WERI-Rb-1 (cell line): ENCODE measurements around the gene HCRTR2.

Experiments used
- DNase-seq: peaks from one replicate; pipeline ENCODE4 v3.0.0-alpha.2; 2020
- H3K27ac ChIP-seq: fragments of 250-450 bp; sonication (Bioruptor Pico); 2 replicates; pipeline ENCODE4 v1.5.1; 2020; ENCODE audit warnings: mild to moderate bottlenecking, moderate library complexity
- H3K27me3 ChIP-seq: fragments of 250-450 bp; sonication (Bioruptor Pico); 2 replicates; pipeline ENCODE4 v1.5.1; 2021; ENCODE audit warnings: mild to moderate bottlenecking, low read depth, moderate library complexity; ENCODE audit not compliant: insufficient read depth, severe bottlenecking
- H3K36me3 ChIP-seq: fragments of 250-450 bp; sonication (Bioruptor Pico); 2 replicates; pipeline ENCODE4 v1.5.1; 2020; ENCODE audit warnings: mild to moderate bottlenecking, moderate library complexity
- H3K4me3 ChIP-seq: 2 replicates; pipeline ENCODE4 v1.5.1; 2011; ENCODE audit warnings: low read depth, mild to moderate bottlenecking, control low read depth, low read length
- H3K9me3 ChIP-seq: fragments of 250-450 bp; sonication (Bioruptor Pico); 2 replicates; pipeline ENCODE4 v1.5.1; 2021; ENCODE audit warnings: mild to moderate bottlenecking, moderate library complexity; ENCODE audit not compliant: severe bottlenecking
- TF ChIP-seq, protein P1 (sequence below): IDR thresholded peaks from 2 replicates; pipeline ENCODE4 v1.5.1; 2011; ENCODE audit warnings: low read depth, mild to moderate bottlenecking, control low read depth, inconsistent platforms, low read length

HCRTR2 gene

DNA sequence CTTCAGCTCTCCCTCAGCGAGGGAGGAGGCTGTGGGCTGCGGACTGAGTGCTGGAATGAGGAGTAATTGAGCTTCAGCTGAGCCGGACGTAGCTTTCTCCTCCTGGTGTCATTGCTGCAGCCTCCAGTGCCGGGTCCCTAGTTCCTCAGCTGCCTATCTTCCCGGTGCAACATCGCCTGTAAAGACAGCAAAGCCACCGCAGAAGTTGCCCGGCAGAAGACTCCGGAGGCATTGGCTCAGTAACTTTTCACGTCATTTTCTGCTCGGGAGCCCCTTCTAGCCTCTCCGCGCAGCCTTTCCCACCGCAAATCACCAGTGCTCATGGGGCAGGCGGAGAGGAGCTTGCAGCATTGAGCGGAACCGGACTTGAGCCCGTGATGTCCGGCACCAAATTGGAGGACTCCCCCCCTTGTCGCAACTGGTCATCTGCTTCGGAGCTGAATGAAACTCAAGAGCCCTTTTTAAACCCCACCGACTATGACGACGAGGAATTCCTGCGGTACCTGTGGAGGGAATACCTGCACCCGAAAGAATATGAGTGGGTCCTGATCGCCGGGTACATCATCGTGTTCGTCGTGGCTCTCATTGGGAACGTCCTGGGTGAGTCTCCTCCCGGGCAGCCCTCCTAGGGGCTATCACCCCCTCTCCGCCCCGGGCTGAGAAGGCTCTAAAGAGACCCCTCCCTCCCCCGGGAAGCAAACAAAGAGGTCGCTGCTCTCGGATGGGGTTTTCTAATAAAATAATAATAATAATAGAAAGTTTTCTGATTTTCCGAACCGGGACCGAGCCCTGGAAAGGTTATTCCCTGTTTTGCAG lies at the start of gene HCRTR2:
TSS of gene HCRTR2 (plus strand) at position 305 of the 816 bp plus-strand sequence. CDS start at position 378, 73 bp downstream.
- Histone ChIP-seq H3K27me3 (peaks cover 20% of the 10 kb centered on the region), H3K36me3 (no peaks in the 10 kb centered on the region), H3K27ac (no peak within 1 kb of the TSS), H3K4me3 (no peak within 1 kb of the TSS), H3K9me3 (no peaks in the 10 kb centered on the region)
- no peak for DNase-seq
- TF ChIP-seq, protein P1, sequence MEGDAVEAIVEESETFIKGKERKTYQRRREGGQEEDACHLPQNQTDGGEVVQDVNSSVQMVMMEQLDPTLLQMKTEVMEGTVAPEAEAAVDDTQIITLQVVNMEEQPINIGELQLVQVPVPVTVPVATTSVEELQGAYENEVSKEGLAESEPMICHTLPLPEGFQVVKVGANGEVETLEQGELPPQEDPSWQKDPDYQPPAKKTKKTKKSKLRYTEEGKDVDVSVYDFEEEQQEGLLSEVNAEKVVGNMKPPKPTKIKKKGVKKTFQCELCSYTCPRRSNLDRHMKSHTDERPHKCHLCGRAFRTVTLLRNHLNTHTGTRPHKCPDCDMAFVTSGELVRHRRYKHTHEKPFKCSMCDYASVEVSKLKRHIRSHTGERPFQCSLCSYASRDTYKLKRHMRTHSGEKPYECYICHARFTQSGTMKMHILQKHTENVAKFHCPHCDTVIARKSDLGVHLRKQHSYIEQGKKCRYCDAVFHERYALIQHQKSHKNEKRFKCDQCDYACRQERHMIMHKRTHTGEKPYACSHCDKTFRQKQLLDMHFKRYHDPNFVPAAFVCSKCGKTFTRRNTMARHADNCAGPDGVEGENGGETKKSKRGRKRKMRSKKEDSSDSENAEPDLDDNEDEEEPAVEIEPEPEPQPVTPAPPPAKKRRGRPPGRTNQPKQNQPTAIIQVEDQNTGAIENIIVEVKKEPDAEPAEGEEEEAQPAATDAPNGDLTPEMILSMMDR: no peak

DNA sequence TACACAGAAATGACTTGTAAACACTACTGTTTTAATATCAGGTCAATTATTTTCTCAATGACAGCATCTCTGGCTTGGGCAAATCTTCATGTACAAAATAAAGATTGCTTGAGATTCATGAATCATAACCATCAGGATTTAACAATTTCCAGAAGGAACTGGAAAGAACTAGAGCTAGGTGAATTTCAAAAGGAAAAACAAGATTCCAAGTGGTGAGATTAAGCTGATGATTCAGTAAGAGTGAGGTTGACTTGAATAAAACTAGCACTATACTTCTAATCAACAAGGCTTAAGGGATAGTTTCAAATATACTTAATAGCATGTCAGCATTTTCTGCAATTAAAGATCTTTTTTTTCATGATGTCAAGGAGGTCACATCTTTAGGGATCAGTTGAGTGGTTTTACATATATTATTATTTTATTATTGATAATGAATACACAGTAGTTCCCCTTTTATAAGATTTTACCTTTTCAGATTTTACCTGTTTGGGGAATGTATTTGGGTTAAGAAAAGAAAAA lies 43.5 kb upstream of the HCRTR2 start:
- TF ChIP-seq, protein P1: no peak
- no peak for DNase-seq
- Histone ChIP-seq H3K4me3 (no peak overlapping the region), H3K27ac (no peak overlapping the region), H3K27me3 (peaks cover 22% of the 10 kb centered on the region), H3K9me3 (no peaks in the 10 kb centered on the region), H3K36me3 (no peaks in the 10 kb centered on the region)

DNA sequence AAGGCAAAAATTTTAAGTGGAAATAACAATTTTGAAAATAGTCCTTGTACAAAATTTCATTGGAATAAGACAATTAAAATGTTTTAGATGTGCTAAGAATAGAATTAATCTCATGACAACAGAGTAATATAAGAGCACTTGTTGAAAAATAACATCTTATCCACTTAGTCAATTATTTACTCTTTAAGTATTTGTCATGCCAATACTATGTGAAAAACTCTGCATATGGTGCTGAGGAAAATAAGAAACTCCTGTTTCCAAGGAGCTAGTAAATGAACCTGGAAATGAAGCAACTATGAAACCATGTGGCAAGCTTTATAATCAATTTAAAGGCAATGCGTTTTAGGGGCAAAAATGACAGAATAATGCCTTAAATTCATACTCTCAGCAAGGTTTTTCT lies 42.7 kb upstream of the HCRTR2 start:
- no peak overlapping the region for H3K27ac ChIP-seq
- TF ChIP-seq, protein P1: no peak
- no peaks in the 10 kb centered on the region for H3K9me3 ChIP-seq
- H3K36me3 ChIP-seq: no peaks in the 10 kb centered on the region
- DNase-seq: no peak
- H3K4me3 ChIP-seq: no peak overlapping the region
- H3K27me3 ChIP-seq: peaks cover 19% of the 10 kb centered on the region

DNA sequence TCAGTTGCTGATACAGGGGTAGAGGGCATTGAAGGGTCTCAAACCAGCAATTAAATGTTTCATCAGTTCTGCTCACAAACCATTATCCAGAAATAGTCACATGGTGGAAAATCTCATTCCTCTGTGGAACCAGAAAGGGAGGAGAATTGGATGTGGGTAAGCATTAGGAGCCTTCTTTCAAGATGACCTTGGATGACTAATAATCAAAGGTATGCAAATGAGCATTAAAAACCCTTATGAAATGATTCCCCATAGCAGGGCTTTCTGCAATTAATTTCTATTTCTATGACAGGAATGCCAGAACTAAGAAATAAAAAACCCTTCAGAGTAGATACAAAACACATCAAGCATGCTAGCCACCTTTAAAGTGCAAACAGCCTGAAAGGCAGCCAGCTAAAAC lies 37.4 kb upstream of the HCRTR2 start:
- DNase-seq: no peak

DNA sequence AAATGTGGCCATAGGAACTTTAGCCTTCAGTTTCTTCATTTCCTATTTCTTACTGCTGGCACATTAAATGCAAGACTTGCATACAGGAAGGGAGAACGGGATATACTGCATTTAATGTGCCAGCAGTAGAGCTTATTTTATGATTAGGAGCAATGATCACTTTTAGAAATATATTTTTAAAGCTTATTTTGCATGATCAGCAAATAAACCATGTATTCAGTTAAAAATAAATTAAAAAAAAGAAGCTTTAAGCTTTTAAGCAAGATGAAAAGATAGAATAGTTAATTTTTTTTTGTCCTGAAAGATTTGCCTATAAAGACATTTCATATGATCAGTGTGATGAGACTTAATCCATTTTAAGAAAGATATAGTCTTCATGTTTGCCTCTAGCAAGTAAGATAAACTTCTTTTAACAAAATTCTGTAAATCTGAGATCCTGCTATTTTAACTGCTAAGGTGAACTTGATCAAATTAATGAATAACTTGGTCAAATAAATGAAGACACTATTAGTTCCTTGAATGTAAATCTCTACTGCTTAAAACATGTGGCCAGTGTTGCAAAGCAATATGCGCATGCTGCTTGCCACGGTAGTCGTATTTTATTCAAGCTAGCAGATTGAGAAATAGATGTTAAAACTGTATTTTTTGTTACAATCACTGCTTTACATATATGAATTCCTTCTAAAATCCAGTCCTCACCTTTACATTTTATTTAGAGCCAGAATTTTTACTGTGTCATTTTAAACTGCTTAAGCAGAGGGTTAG lies 36.2 kb upstream of the HCRTR2 start:
- TF ChIP-seq, protein P1: no peak
- no peaks in the 10 kb centered on the region for H3K27me3 ChIP-seq
- H3K36me3 ChIP-seq: no peaks in the 10 kb centered on the region
- H3K4me3 ChIP-seq: no peak overlapping the region
- no peaks in the 10 kb centered on the region for H3K9me3 ChIP-seq
- DNase-seq: no peak
- H3K27ac ChIP-seq: no peak overlapping the region

More for the DNA sequence above, 37.4 kb upstream of the HCRTR2 start:
- TF ChIP-seq, protein P1: no peak
- Histone ChIP-seq H3K4me3 (no peak overlapping the region), H3K27ac (no peak overlapping the region), H3K27me3 (no peaks in the 10 kb centered on the region), H3K36me3 (no peaks in the 10 kb centered on the region), H3K9me3 (no peaks in the 10 kb centered on the region)
